CD4-positive, alpha-beta T cell treated with Interleukin-17A for 1 hour (primary cell): ENCODE measurements around the gene SPATA31D1.

Experiments
- DNase-seq: peaks from one replicate; pipeline ENCODE4 v3.0.0-alpha.2; 2020

SPATA31D1 gene

DNA sequence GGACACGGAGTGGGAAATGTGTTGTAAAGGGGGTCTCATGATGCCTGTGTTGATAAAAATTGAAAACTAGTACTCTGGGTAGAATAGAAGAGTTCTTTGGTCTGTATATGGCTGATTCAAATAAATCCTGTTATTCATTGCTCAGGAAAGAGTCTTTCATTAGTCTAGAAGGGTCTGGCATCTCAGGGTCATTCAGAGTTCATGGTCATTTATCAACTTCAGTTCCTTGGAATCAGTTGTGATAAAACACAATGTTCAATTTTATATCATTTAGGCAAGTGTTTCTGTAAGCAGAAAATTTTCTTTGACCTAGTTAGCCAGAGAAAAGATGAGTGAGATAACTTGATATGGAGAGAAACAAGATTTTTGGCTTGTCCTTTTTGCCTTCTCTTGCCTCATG, 36.3 kb downstream of the SPATA31D1 start:
- DNase-seq, result no peak

- DNase-seq, result no peak
Observed at GRCh38 chr9:82031538-82032280, 43.1 kb downstream of the SPATA31D1 start.

- DNase-seq, result no peak
Observed at GRCh38 chr9:82034956-82035731, 46.6 kb downstream of the SPATA31D1 start.

GRCh38 chr9:82036086-82036485, 47.5 kb downstream of the SPATA31D1 start:
- DNase-seq, result no peak

- DNase-seq, result no peak
Observed at GRCh38 chr9:82037126-82037525, 48.6 kb downstream of the SPATA31D1 start.

- DNase-seq, result no peak
Observed at GRCh38 chr9:82038897-82039296, 50.3 kb downstream of the SPATA31D1 start.
